HG03342 (cell line): ENCODE data around the gene DPP6.

Experiments used
- ATAC-seq: cut with Tn5 transposase; IDR thresholded peaks from one replicate; pipeline ENCODE4 v1.9.1; 2021; ENCODE audit warnings: mild to moderate bottlenecking, moderate library complexity; ENCODE audit not compliant: unreplicated experiment

Gene DPP6

GRCh38 chr7:154746571-154747360, 694.6 kb downstream of the DPP6 start:
- no peak for ATAC-seq

- no peak for ATAC-seq
These were observed 696.0 kb downstream of the DPP6 start for GRCh38 chr7:154748089-154748786.

- ATAC-seq = no peak
These were observed 698.2 kb downstream of the DPP6 start for GRCh38 chr7:154750353-154750801.

GRCh38 chr7:154753226-154753625, 701.0 kb downstream of the DPP6 start:
- ATAC-seq = no peak

GRCh38 chr7:154757756-154758155, 705.6 kb downstream of the DPP6 start:
- no peak for ATAC-seq

- ATAC-seq = no peak
These were observed 707.8 kb downstream of the DPP6 start for GRCh38 chr7:154759989-154760388.

GRCh38 chr7:154765118-154765517, 712.9 kb downstream of the DPP6 start:
- ATAC-seq = no peak

GRCh38 chr7:154767142-154767541, 714.9 kb downstream of the DPP6 start:
- ATAC-seq = no peak

- no peak for ATAC-seq
These were observed 715.7 kb downstream of the DPP6 start for GRCh38 chr7:154767821-154768415.

GRCh38 chr7:154769001-154769400, 716.8 kb downstream of the DPP6 start:
- ATAC-seq = no peak

- no peak for ATAC-seq
These were observed 717.3 kb downstream of the DPP6 start for GRCh38 chr7:154769527-154769926.

GRCh38 chr7:154770361-154770760, 718.2 kb downstream of the DPP6 start:
- ATAC-seq = no peak

GRCh38 chr7:154770962-154771361, 718.8 kb downstream of the DPP6 start:
- no peak for ATAC-seq

- no peak for ATAC-seq
These were observed 722.2 kb downstream of the DPP6 start for GRCh38 chr7:154774303-154774969.

GRCh38 chr7:154775681-154776080, 723.5 kb downstream of the DPP6 start:
- ATAC-seq = no peak

GRCh38 chr7:154776350-154776749, 724.2 kb downstream of the DPP6 start:
- no peak for ATAC-seq

GRCh38 chr7:154777023-154777422, 724.8 kb downstream of the DPP6 start:
- ATAC-seq = no peak

- ATAC-seq = no peak
These were observed 725.3 kb downstream of the DPP6 start for GRCh38 chr7:154777489-154777888.

- ATAC-seq = no peak
These were observed 725.7 kb downstream of the DPP6 start for GRCh38 chr7:154777908-154778307.

- ATAC-seq = no peak
These were observed 729.4 kb downstream of the DPP6 start for GRCh38 chr7:154781369-154782303.
